HepG2 (cell line): Measurements from ENCODE around the gene ANKRD6. TPM values are rescaled to one million over a fixed set of nuclear protein-coding genes. Genes with fewer than 3 reads are reported as not detected.

Experiments
- ATAC-seq: fragments of 200-7000 bp; cut with Tn5 transposase; 3 replicates; pipeline ENCODE4 v1.9.1; 2020; ENCODE audit warnings: mild to moderate bottlenecking, moderate library complexity
- BruUV-seq: library from RNA; stranded (reverse); fragments of 400-500 nt; replicated peaks from 2 replicates; lab custom pipeline; 2021; lab: Mats Ljungman, UMichigan
- CTCF ChIA-PET: fragments of 300-600 bp; formaldehyde crosslinking; extraction: SDS; loops from one replicate; lab custom pipeline; 2021; ENCODE audit warnings: low total read pairs, inconsistent platforms, low intra/inter-chr PET ratio; lab: Yijun Ruan, JAX
- POLR2A ChIA-PET: fragments of 350-600 bp; sonication (Branson Sonifier 250); formaldehyde crosslinking; loops from one replicate; lab custom pipeline; 2020; ENCODE audit warnings: antibody characterized with exemption, inconsistent platforms; lab: Yijun Ruan, JAX
- DNase-seq: peaks from one replicate; pipeline ENCODE4 v3.0.0-alpha.2; 2015; ENCODE audit warnings: low spot score
- FAIRE-seq: peaks from 3 replicates; lab custom pipeline; 2011; peaks lifted over from hg19 to GRCh38; lab: Jason Lieb, UNC
- H2AFZ ChIP-seq: one replicate; pipeline ENCODE4 v1.6.1; 2011; ENCODE audit warnings: low read length, inconsistent platforms
- H3K27ac ChIP-seq: fragments of 300-600 bp; 3 replicates; pipeline ENCODE4 v1.8.0; 2011; ENCODE audit warnings: mixed run types, mild to moderate bottlenecking, mixed read lengths, low read length, inconsistent platforms; ENCODE audit not compliant: insufficient read depth; ENCODE audit errors: extremely low read length
- H3K27me3 ChIP-seq, 2 experiments: fragments of 200-600 bp in 1 of 2; 2 replicates in 1 of 2; 3 replicates in 1 of 2; pipeline versions ENCODE4 v1.6.0 to v1.8.0; 2011; ENCODE audit warnings: low read length in 2 of 2, mild to moderate bottlenecking in 2 of 2, moderate library complexity in 2 of 2, inconsistent platforms in 1 of 2; ENCODE audit not compliant: insufficient read depth in 2 of 2, control insufficient read depth in 1 of 2
- H3K36me3 ChIP-seq, 2 experiments: fragments of 200-600 bp in 1 of 2; replicated peaks in 1 of 2; 2 replicates in 1 of 2; 3 replicates in 1 of 2; pipeline versions ENCODE4 v1.5.1 to v1.8.0; 2011; ENCODE audit warnings: low read length in 2 of 2, inconsistent platforms in 1 of 2; ENCODE audit not compliant: insufficient read depth in 2 of 2, control insufficient read depth in 1 of 2
- H3K4me1 ChIP-seq: 2 replicates; pipeline ENCODE4 v1.5.1; 2012; ENCODE audit warnings: low read length, inconsistent platforms; ENCODE audit not compliant: insufficient read depth
- H3K4me2 ChIP-seq: 2 replicates; pipeline ENCODE4 v1.6.0; 2011; ENCODE audit warnings: low read depth, low read length, inconsistent platforms
- H3K4me3 ChIP-seq, 3 experiments: fragments of 200-600 bp in 1 of 3; sonication (generic), shearing (Covaris generic) in 1 of 3; replicated peaks in 1 of 3; 2 replicates each; pipeline ENCODE4 v1.5.1; 2011 to 2016; ENCODE audit warnings: low read length in 3 of 3, inconsistent platforms in 2 of 3, low read depth in 2 of 3, mild to moderate bottlenecking in 2 of 3, control low read depth in 1 of 3, mixed read lengths in 1 of 3; ENCODE audit not compliant: insufficient read depth in 1 of 3
- H3K79me2 ChIP-seq: one replicate; pipeline ENCODE4 v1.6.1; 2011; ENCODE audit warnings: low read length, inconsistent platforms; ENCODE audit not compliant: insufficient read depth
- H3K9ac ChIP-seq: 2 replicates; pipeline ENCODE4 v1.6.0; 2011; ENCODE audit warnings: mild to moderate bottlenecking, low read depth, low read length, inconsistent platforms; ENCODE audit not compliant: insufficient read depth
- H3K9me3 ChIP-seq: 2 replicates; pipeline ENCODE4 v1.5.1; 2012; ENCODE audit warnings: mild to moderate bottlenecking, low read length
- H4K20me1 ChIP-seq: 2 replicates; pipeline ENCODE4 v1.6.0; 2011; ENCODE audit warnings: inconsistent platforms, mild to moderate bottlenecking, low read length, moderate library complexity; ENCODE audit not compliant: insufficient read depth
- HCFC1 ChIP-seq: fragments of 150-350 bp; IDR thresholded peaks from 2 replicates; pipeline ENCODE4 v1.6.1; 2014; ENCODE audit warnings: low read depth, low read length
- JDP2 ChIP-seq: sonication (generic); formaldehyde crosslinking; IDR thresholded peaks from 2 replicates; pipeline ENCODE4 v1.8.1; 2022; ENCODE audit warnings: missing genetic modification reagents, borderline replicate concordance
- KLF15 ChIP-seq: sonication (generic); formaldehyde crosslinking; IDR thresholded peaks from 2 replicates; pipeline ENCODE4 v1.8.1; 2023; ENCODE audit warnings: borderline replicate concordance, mild to moderate bottlenecking, inconsistent platforms, missing genetic modification reagents, mixed read lengths
- KLF6 ChIP-seq: IDR thresholded peaks from 2 replicates; pipeline ENCODE4 v1.8.0; 2016; ENCODE audit warnings: missing biosample characterization, missing genetic modification reagents
- MED13 ChIP-seq: sonication (generic); formaldehyde crosslinking; IDR thresholded peaks from 2 replicates; pipeline ENCODE4 v1.5.0; 2020; ENCODE audit warnings: missing genetic modification reagents
- MEF2D ChIP-seq: sonication (generic); formaldehyde crosslinking; IDR thresholded peaks from 2 replicates; pipeline ENCODE4 v1.5.1; 2020; ENCODE audit warnings: mild to moderate bottlenecking, missing genetic modification reagents
- PHF21A ChIP-seq: sonication (generic); formaldehyde crosslinking; IDR thresholded peaks from 2 replicates; pipeline ENCODE4 v1.5.0; 2020; ENCODE audit warnings: mild to moderate bottlenecking, missing genetic modification reagents
- POGZ ChIP-seq: sonication (generic); formaldehyde crosslinking; IDR thresholded peaks from 2 replicates; pipeline ENCODE4 v1.4.0; 2020; ENCODE audit warnings: mild to moderate bottlenecking, missing genetic modification reagents
- RFXANK ChIP-seq: IDR thresholded peaks from 2 replicates; pipeline ENCODE4 v1.6.1; 2016
- SNAPC4 ChIP-seq: sonication (generic); formaldehyde crosslinking; IDR thresholded peaks from 2 replicates; pipeline ENCODE4 v1.4.0; 2020; ENCODE audit warnings: mild to moderate bottlenecking, missing genetic modification reagents
- ZBTB42 ChIP-seq: sonication (generic); formaldehyde crosslinking; IDR thresholded peaks from 2 replicates; pipeline ENCODE4 v1.5.0; 2020; ENCODE audit warnings: mild to moderate bottlenecking, missing genetic modification reagents
- ZMYM2 ChIP-seq: sonication (generic); formaldehyde crosslinking; IDR thresholded peaks from 2 replicates; pipeline ENCODE4 v1.8.0; 2022; ENCODE audit warnings: mild to moderate bottlenecking, missing genetic modification reagents
- ZNF296 ChIP-seq: sonication (generic); formaldehyde crosslinking; conservative IDR thresholded peaks from 2 replicates; pipeline ENCODE4 v1.5.0; 2020; ENCODE audit warnings: mild to moderate bottlenecking, missing genetic modification reagents
- ZNF335 ChIP-seq: sonication (generic); formaldehyde crosslinking; IDR thresholded peaks from 2 replicates; pipeline ENCODE4 v1.4.0; 2020; ENCODE audit warnings: missing genetic modification reagents
- ZNF660 ChIP-seq: sonication (generic); formaldehyde crosslinking; IDR thresholded peaks from 2 replicates; pipeline ENCODE4 v1.5.1; 2020; ENCODE audit warnings: mild to moderate bottlenecking, low read depth, missing genetic modification reagents, borderline replicate concordance
- WGBS: methylation state at CpG from one replicate; pipeline ENCODE4 v1.1.6; 2017; ENCODE audit warnings: low lambda C conversion rate; 5-methylcytosine and 5-hydroxymethylcytosine counted together
- in situ Hi-C: cut with HindIII; loops from 2 replicates; pipeline ENCODE4 v1.10.0; 2017; ENCODE audit warnings: low pct_unique_long_range_greater_than_20kb; ENCODE audit not compliant: extremely low pct_ligation_motif_present
- intact Hi-C: fragments of 100-400 bp; cut with micrococcal nuclease; formaldehyde crosslinking; loops from one replicate; pipeline ENCODE4 v1.10.0; 2022; ENCODE audit not compliant: unreplicated experiment
- polyA plus RNA-seq, 8 experiments: library from polyadenylated mRNA; depleted of rRNA in 3 of 8; stranded (reverse) in 7 of 8; unstranded in 1 of 8; fragments of >200 nt; fragmentation: Illumina TruSeq in 4 of 8; extraction: Trizol in 4 of 8; gene quantifications; 2 replicates each; pipeline versions ENCODE4 v1.2.1 to v1.2.3, GENCODE V29; 2011 to 2016; ENCODE audit warnings: low read depth in 4 of 8, missing spikeins in 1 of 8, mixed read lengths in 1 of 8; ENCODE audit not compliant: insufficient read depth in 1 of 8
- total RNA-seq, 5 experiments: library from RNA; depleted of rRNA; stranded (reverse); fragments of >200 nt; fragmentation: Illumina TruSeq; extraction: Trizol; gene quantifications; 2 replicates each; pipeline ENCODE4 v1.2.3, GENCODE V29; 2016; ENCODE audit warnings: low read depth in 1 of 5
- TF ChIP-seq, protein P1 (sequence below): sonication (generic); formaldehyde crosslinking; IDR thresholded peaks from 2 replicates; pipeline ENCODE4 v1.4.0; 2020; ENCODE audit warnings: mild to moderate bottlenecking, missing genetic modification reagents
- TF ChIP-seq, protein P2 (sequence below): IDR thresholded peaks from 2 replicates; pipeline ENCODE4 v1.6.1; 2012; ENCODE audit warnings: inconsistent platforms

Gene ANKRD6
- total and polyA plus RNA-seq, 2 of the 13 experiments (the other 11 are each of a cell fraction or from before 2014, with no cell fraction given), result 0.18 to 0.36 TPM

- POLR2A ChIA-PET, result no interaction called here
- intact Hi-C loops (no loop called here), in situ Hi-C loops (no loop called here)
- Histone ChIP-seq H3K9me3 (no peaks in the 10 kb centered on the region), H4K20me1 (no peaks in the 10 kb centered on the region), H2AFZ (no peak overlapping the region), H3K27ac (no peak overlapping the region), H3K4me2 (no peak overlapping the region), H3K27me3 (no peaks in the 10 kb centered on the region; a peak in 1 of 5 replicates), H3K9ac (no peak overlapping the region), H3K36me3 (no peaks in the 10 kb centered on the region), H3K4me1 (no peaks in the 10 kb centered on the region), H3K4me3 (no peak overlapping the region), H3K79me2 (no peaks in the 10 kb centered on the region)
- ATAC-seq, result no peak
- WGBS, result 16% methylated on average over 2 of the region's 2 CpGs
- CTCF ChIA-PET, result no interaction called here
- no peak for FAIRE-seq
- TF ChIP-seq, protein P1, sequence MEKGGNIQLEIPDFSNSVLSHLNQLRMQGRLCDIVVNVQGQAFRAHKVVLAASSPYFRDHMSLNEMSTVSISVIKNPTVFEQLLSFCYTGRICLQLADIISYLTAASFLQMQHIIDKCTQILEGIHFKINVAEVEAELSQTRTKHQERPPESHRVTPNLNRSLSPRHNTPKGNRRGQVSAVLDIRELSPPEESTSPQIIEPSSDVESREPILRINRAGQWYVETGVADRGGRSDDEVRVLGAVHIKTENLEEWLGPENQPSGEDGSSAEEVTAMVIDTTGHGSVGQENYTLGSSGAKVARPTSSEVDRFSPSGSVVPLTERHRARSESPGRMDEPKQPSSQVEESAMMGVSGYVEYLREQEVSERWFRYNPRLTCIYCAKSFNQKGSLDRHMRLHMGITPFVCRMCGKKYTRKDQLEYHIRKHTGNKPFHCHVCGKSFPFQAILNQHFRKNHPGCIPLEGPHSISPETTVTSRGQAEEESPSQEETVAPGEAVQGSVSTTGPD (CRISPR knock-in tag), result no peak
- no peak for TF ChIP-seq KLF15
- TF ChIP-seq ZNF660 (CRISPR knock-in tag), result no peak
- no peak for TF ChIP-seq PHF21A
- TF ChIP-seq JDP2, result no peak
- no peak for TF ChIP-seq ZNF335 (CRISPR knock-in tag)
- no peak for TF ChIP-seq RFXANK (CRISPR knock-in tag)
- TF ChIP-seq ZNF296 (CRISPR knock-in tag), result no peak
- TF ChIP-seq SNAPC4 (CRISPR knock-in tag), result no peak
- TF ChIP-seq HCFC1, result no peak
- TF ChIP-seq KLF6 (CRISPR knock-in tag), result no peak
- no peak for TF ChIP-seq ZMYM2 (CRISPR knock-in tag)
- no peak for TF ChIP-seq MED13 (CRISPR knock-in tag)
- TF ChIP-seq ZBTB42 (CRISPR knock-in tag), result no peak
- no peak for TF ChIP-seq MEF2D (CRISPR knock-in tag)
- TF ChIP-seq POGZ (CRISPR knock-in tag), result no peak
- TF ChIP-seq, protein P2, sequence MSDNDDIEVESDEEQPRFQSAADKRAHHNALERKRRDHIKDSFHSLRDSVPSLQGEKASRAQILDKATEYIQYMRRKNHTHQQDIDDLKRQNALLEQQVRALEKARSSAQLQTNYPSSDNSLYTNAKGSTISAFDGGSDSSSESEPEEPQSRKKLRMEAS, result no peak
- no TSS peak for BruUV-seq
- DNase-seq, result no peak
Observed at GRCh38 chr6:89501753-89502152, 68.8 kb downstream of the ANKRD6 start.
